ENCODE measurements around the gene ADGRG6. TPM values are rescaled to one million over a fixed set of nuclear protein-coding genes. Genes with fewer than 3 reads are reported as not detected.

Gene ADGRG6
- total and polyA plus RNA-seq, 2 experiments from 2014 or later = 2.4 to 8.7 TPM

DNA sequence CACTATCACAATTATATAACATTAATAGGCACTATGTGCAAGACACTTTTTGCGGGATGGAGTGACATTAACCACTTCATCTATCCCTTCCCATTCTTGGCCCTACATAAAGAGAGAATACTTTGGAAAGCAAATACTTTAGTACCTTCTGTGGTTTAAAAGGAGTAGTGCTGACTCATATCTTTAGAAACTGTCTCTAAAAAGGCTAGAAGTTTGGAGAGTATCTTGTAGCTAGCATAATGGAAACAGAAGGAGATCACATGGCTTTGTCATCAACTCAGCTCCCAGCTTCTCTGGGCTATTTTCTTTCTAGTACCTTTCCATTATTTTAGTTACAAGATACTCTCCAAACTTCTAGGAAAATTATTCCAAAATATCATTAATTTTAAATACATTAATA, 157.5 kb downstream of the ADGRG6 start:
- peak in 1 of 2 donors; percentile 11 for DNase-seq (ENCODE audit: low read depth in 1 of 2, low spot score in 1 of 2)

DNA sequence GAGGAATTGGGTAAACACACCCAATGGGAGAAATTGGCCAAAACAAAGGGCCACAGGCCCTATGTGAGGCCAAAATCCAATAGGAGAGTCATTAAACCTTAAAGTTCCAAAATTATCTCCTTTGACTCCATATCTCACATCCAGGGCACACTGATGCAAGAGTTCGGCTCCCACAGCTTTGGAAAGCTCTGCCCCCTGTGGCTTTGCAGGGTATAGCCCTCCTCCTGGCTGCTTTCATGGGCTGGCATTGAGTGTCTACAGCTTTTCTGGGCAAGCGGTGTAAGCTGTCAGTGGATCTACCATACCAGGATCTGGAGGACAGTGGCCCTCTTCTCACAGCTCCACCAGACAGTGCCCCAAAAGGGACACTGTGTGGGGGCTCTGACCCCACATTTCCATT, 160.5 kb downstream of the ADGRG6 start:
- no peaks in the 10 kb centered on the region for H3K27me3 ChIP-seq
- no peak overlapping the region for H3K4me3 ChIP-seq
- TF ChIP-seq, protein P1, sequence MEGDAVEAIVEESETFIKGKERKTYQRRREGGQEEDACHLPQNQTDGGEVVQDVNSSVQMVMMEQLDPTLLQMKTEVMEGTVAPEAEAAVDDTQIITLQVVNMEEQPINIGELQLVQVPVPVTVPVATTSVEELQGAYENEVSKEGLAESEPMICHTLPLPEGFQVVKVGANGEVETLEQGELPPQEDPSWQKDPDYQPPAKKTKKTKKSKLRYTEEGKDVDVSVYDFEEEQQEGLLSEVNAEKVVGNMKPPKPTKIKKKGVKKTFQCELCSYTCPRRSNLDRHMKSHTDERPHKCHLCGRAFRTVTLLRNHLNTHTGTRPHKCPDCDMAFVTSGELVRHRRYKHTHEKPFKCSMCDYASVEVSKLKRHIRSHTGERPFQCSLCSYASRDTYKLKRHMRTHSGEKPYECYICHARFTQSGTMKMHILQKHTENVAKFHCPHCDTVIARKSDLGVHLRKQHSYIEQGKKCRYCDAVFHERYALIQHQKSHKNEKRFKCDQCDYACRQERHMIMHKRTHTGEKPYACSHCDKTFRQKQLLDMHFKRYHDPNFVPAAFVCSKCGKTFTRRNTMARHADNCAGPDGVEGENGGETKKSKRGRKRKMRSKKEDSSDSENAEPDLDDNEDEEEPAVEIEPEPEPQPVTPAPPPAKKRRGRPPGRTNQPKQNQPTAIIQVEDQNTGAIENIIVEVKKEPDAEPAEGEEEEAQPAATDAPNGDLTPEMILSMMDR (IDR thresholded peaks at IDR 0.05; ENCODE audit: low read depth, low read length) = peak; percentile 12
- no peak for DNase-seq (ENCODE audit: low read depth in 1 of 2, low spot score in 1 of 2)
- H3K36me3 ChIP-seq = no peaks in the 10 kb centered on the region
- H3K9me3 ChIP-seq (ENCODE audit: low read depth) = no peaks in the 10 kb centered on the region
- no peaks in the 10 kb centered on the region for H3K4me1 ChIP-seq (ENCODE audit: low read depth)
- no peak overlapping the region for H3K27ac ChIP-seq

More for the DNA sequence above, 157.5 kb downstream of the ADGRG6 start:
- no peaks in the 10 kb centered on the region for H3K4me1 ChIP-seq (ENCODE audit: low read depth)
- H3K36me3 ChIP-seq = no peaks in the 10 kb centered on the region
- TF ChIP-seq, protein P1 (IDR thresholded peaks at IDR 0.05; ENCODE audit: low read depth, low read length) = no peak
- H3K9me3 ChIP-seq (ENCODE audit: low read depth) = peaks cover 2% of the 10 kb centered on the region
- H3K4me3 ChIP-seq = no peak overlapping the region
- no peaks in the 10 kb centered on the region for H3K27me3 ChIP-seq
- no peak overlapping the region for H3K27ac ChIP-seq

- Histone ChIP-seq H3K27ac (no peak overlapping the region), H3K36me3 (no peaks in the 10 kb centered on the region), H3K27me3 (no peaks in the 10 kb centered on the region), H3K4me3 (no peak overlapping the region), H3K4me1 (ENCODE audit: low read depth) (no peaks in the 10 kb centered on the region), H3K9me3 (ENCODE audit: low read depth) (no peaks in the 10 kb centered on the region)
- no peak for DNase-seq (ENCODE audit: low read depth in 1 of 2, low spot score in 1 of 2)
- TF ChIP-seq, protein P1 (IDR thresholded peaks at IDR 0.05; ENCODE audit: low read depth, low read length) = no peak
These were observed 162.2 kb downstream of the ADGRG6 start for GRCh38 chr6:142463988-142464387.

- DNase-seq (ENCODE audit: low read depth in 1 of 2, low spot score in 1 of 2) = no peak
- TF ChIP-seq, protein P1 (IDR thresholded peaks at IDR 0.05; ENCODE audit: low read depth, low read length) = no peak
- no peaks in the 10 kb centered on the region for H3K4me1 ChIP-seq (ENCODE audit: low read depth)
- no peak overlapping the region for H3K27ac ChIP-seq
- no peaks in the 10 kb centered on the region for H3K36me3 ChIP-seq
- no peaks in the 10 kb centered on the region for H3K27me3 ChIP-seq
- no peak overlapping the region for H3K4me3 ChIP-seq
- no peaks in the 10 kb centered on the region for H3K9me3 ChIP-seq (ENCODE audit: low read depth)
These were observed 167.4 kb downstream of the ADGRG6 start for GRCh38 chr6:142469220-142469619.

DNA sequence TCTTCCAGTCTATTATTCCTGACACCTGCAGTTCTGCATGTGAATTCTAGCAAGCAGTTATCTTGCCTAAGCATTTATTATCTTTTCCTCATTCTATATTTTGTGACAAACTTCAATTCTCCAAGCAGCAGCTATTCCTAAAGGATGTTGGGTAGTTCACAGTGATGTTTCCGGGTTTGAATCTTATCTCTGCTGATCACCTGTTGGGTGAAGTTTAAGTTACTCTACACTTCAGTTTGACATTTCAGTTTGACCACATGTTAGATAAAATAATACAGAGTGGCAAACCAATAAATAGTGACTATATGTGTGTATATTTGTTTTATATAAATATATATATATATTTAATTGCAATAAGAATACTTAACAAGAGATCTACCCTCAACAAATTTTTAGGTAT, 168.6 kb downstream of the ADGRG6 start:
- no peaks in the 10 kb centered on the region for H3K9me3 ChIP-seq (ENCODE audit: low read depth)
- H3K27ac ChIP-seq = no peak overlapping the region
- H3K4me1 ChIP-seq (ENCODE audit: low read depth) = no peaks in the 10 kb centered on the region
- H3K4me3 ChIP-seq = no peak overlapping the region
- H3K27me3 ChIP-seq = no peaks in the 10 kb centered on the region
- DNase-seq (ENCODE audit: low read depth in 1 of 2, low spot score in 1 of 2) = no peak
- TF ChIP-seq, protein P1 (IDR thresholded peaks at IDR 0.05; ENCODE audit: low read depth, low read length) = no peak
- H3K36me3 ChIP-seq = no peaks in the 10 kb centered on the region

Data from cardiac muscle cell (in vitro differentiated cells and primary cell).